HepG2 (cell line): ENCODE measurements around the gene DNAI4. TPM values are rescaled to one million over a fixed set of nuclear protein-coding genes. Genes with fewer than 3 reads are reported as not detected.

Source experiments
- ATF7-NPFF ChIP-seq: sonication (generic); formaldehyde crosslinking; IDR thresholded peaks from 2 replicates; pipeline ENCODE4 v1.8.1; 2023; ENCODE audit warnings: mild to moderate bottlenecking, low read depth, missing genetic modification reagents, moderate library complexity
- CCDC6 ChIP-seq: sonication (generic); formaldehyde crosslinking; IDR thresholded peaks from 2 replicates; pipeline ENCODE4 v1.8.1; 2022; ENCODE audit warnings: mild to moderate bottlenecking, missing genetic modification reagents, moderate library complexity
- FOSL2 ChIP-seq: sonication (generic); formaldehyde crosslinking; IDR thresholded peaks from 2 replicates; pipeline ENCODE4 v1.4.0; 2020; ENCODE audit warnings: missing genetic modification reagents
- GATAD2A ChIP-seq: IDR thresholded peaks from 2 replicates; pipeline ENCODE4 v1.6.1; 2016
- JUN ChIP-seq: sonication (generic); formaldehyde crosslinking; IDR thresholded peaks from 2 replicates; pipeline ENCODE4 v1.4.0; 2020; ENCODE audit warnings: mild to moderate bottlenecking, missing genetic modification reagents
- KDM2A ChIP-seq: sonication (generic); formaldehyde crosslinking; IDR thresholded peaks from 2 replicates; pipeline ENCODE4 v1.4.0; 2020; ENCODE audit warnings: low read depth, missing genetic modification reagents, borderline replicate concordance
- KLF16 ChIP-seq, 2 experiments: sonication (generic) in 1 of 2; formaldehyde crosslinking in 1 of 2; IDR thresholded peaks; 2 replicates each; pipeline versions ENCODE4 v1.6.1 to v1.8.0; 2016 to 2023; ENCODE audit warnings: missing genetic modification reagents in 2 of 2, missing compliant biosample characterization in 1 of 2
- MTF2 ChIP-seq: sonication (generic); formaldehyde crosslinking; IDR thresholded peaks from 2 replicates; pipeline ENCODE4 v1.5.0; 2020; ENCODE audit warnings: missing genetic modification reagents, borderline replicate concordance
- PCBP1 ChIP-seq: fragments of 200-400 bp; formaldehyde crosslinking; IDR thresholded peaks from 2 replicates; pipeline ENCODE4 v1.6.1; 2017; ENCODE audit warnings: mild to moderate bottlenecking, low read depth, low read length, borderline replicate concordance
- PRDM10 ChIP-seq: sonication (generic); formaldehyde crosslinking; IDR thresholded peaks from 2 replicates; pipeline ENCODE4 v1.4.0; 2020; ENCODE audit warnings: low read depth, missing genetic modification reagents
- SMAD9 ChIP-seq: sonication (generic); formaldehyde crosslinking; IDR thresholded peaks from 2 replicates; pipeline ENCODE4 v1.5.1; 2020; ENCODE audit warnings: mild to moderate bottlenecking, missing genetic modification reagents
- TAF1 ChIP-seq: sonication (generic); formaldehyde crosslinking; IDR thresholded peaks from 2 replicates; pipeline ENCODE4 v1.4.0; 2020; ENCODE audit warnings: missing genetic modification reagents
- TBX2 ChIP-seq: sonication (generic); formaldehyde crosslinking; IDR thresholded peaks from 2 replicates; pipeline ENCODE4 v1.5.0; 2020; ENCODE audit warnings: missing genetic modification reagents, mild to moderate bottlenecking, borderline replicate concordance
- TP53 ChIP-seq: sonication (generic); formaldehyde crosslinking; conservative IDR thresholded peaks from 2 replicates; pipeline ENCODE4 v1.4.0; 2020; ENCODE audit warnings: missing genetic modification reagents
- U2AF1 ChIP-seq: fragments of 200-400 bp; formaldehyde crosslinking; optimal IDR thresholded peaks from 2 replicates; pipeline ENCODE3; 2017; ENCODE audit warnings: mild to moderate bottlenecking, low read depth, low read length
- ZBTB7A ChIP-seq: sonication (generic); formaldehyde crosslinking; IDR thresholded peaks from 2 replicates; pipeline ENCODE4 v1.8.0; 2022; ENCODE audit warnings: mild to moderate bottlenecking, missing genetic modification reagents
- ZC3H13 ChIP-seq: sonication (generic); formaldehyde crosslinking; IDR thresholded peaks from 2 replicates; pipeline ENCODE4 v1.8.1; 2023; ENCODE audit warnings: mild to moderate bottlenecking, missing genetic modification reagents, moderate library complexity
- ZNF101 ChIP-seq: sonication (generic); formaldehyde crosslinking; IDR thresholded peaks from 2 replicates; pipeline ENCODE4 v1.4.0; 2020; ENCODE audit warnings: mild to moderate bottlenecking, low read depth, missing genetic modification reagents, borderline replicate concordance
- ZNF224 ChIP-seq: sonication (generic); formaldehyde crosslinking; IDR thresholded peaks from 2 replicates; pipeline ENCODE4 v1.5.0; 2020; ENCODE audit warnings: mild to moderate bottlenecking, missing genetic modification reagents
- ZNF558 ChIP-seq: sonication (generic); formaldehyde crosslinking; IDR thresholded peaks from 2 replicates; pipeline ENCODE4 v1.9.0; 2022; ENCODE audit warnings: mild to moderate bottlenecking, missing genetic modification reagents, borderline replicate concordance
- ZNF660 ChIP-seq: sonication (generic); formaldehyde crosslinking; IDR thresholded peaks from 2 replicates; pipeline ENCODE4 v1.5.1; 2020; ENCODE audit warnings: mild to moderate bottlenecking, low read depth, missing genetic modification reagents, borderline replicate concordance
- ZNF883 ChIP-seq: sonication (generic); formaldehyde crosslinking; IDR thresholded peaks from 2 replicates; pipeline ENCODE4 v1.5.1; 2020; ENCODE audit warnings: mild to moderate bottlenecking, missing genetic modification reagents; ENCODE audit errors: not compliant biosample characterization
- polyA plus RNA-seq, 8 experiments: library from polyadenylated mRNA; depleted of rRNA in 3 of 8; stranded (reverse) in 7 of 8; unstranded in 1 of 8; fragments of >200 nt; fragmentation: Illumina TruSeq in 4 of 8; extraction: Trizol in 4 of 8; gene quantifications; 2 replicates each; pipeline versions ENCODE4 v1.2.1 to v1.2.3, GENCODE V29; 2011 to 2016; ENCODE audit warnings: low read depth in 4 of 8, missing spikeins in 1 of 8, mixed read lengths in 1 of 8; ENCODE audit not compliant: insufficient read depth in 1 of 8
- total RNA-seq, 5 experiments: library from RNA; depleted of rRNA; stranded (reverse); fragments of >200 nt; fragmentation: Illumina TruSeq; extraction: Trizol; gene quantifications; 2 replicates each; pipeline ENCODE4 v1.2.3, GENCODE V29; 2016; ENCODE audit warnings: low read depth in 1 of 5
- TF ChIP-seq, protein P1 (sequence below): sonication (generic); formaldehyde crosslinking; IDR thresholded peaks from 2 replicates; pipeline ENCODE4 v1.9.0; 2021; ENCODE audit warnings: missing genetic modification reagents, borderline replicate concordance
- TF ChIP-seq, protein P2 (sequence below): sonication (generic); formaldehyde crosslinking; IDR thresholded peaks from 2 replicates; pipeline ENCODE4 v1.5.0; 2020; ENCODE audit warnings: missing genetic modification reagents

DNAI4 gene
- total and polyA plus RNA-seq, 2 of the 13 experiments (the other 11 are each of a cell fraction or from before 2014, with no cell fraction given), result 0.04 to 0.08 TPM

- TF ChIP-seq ZNF224, result 0 out of 2 replicates have a peak, but pooled peaks have one; percentile 61
- peak; percentile 53; the same call in 1 of the 2 replicates for TF ChIP-seq PRDM10 (CRISPR knock-in tag)
- TF ChIP-seq SMAD9, result no peak
- no peak for TF ChIP-seq FOSL2 (CRISPR knock-in tag)
- no peak; the same call in 1 of the 2 replicates for TF ChIP-seq MTF2 (CRISPR knock-in tag)
- TF ChIP-seq ZBTB7A (CRISPR knock-in tag), result no peak
- peak; percentile 75; the same call in 1 of the 2 replicates for TF ChIP-seq ATF7-NPFF (CRISPR knock-in tag)
- TF ChIP-seq ZNF660 (CRISPR knock-in tag), result no peak
- peak; percentile 42; the same call in 1 of the 2 replicates for TF ChIP-seq ZC3H13 (CRISPR knock-in tag)
- TF ChIP-seq TBX2, result peak; percentile 55; the same call in 1 of the 2 replicates
- TF ChIP-seq JUN (CRISPR knock-in tag), result no peak
- TF ChIP-seq KLF16 (CRISPR knock-in tag; IDR thresholded peaks at IDR 0.05), result peak in 1 of 2 experiments; percentile 73; a peak in 2 of 4 replicates
- peak; percentile 92 for TF ChIP-seq U2AF1
- TF ChIP-seq ZNF558 (CRISPR knock-in tag), result peak; percentile 81; the same call in 1 of the 2 replicates
- peak; percentile 45; the same call in 1 of the 2 replicates for TF ChIP-seq GATAD2A (CRISPR knock-in tag)
- no peak for TF ChIP-seq ZNF101 (CRISPR knock-in tag)
- TF ChIP-seq, protein P1, sequence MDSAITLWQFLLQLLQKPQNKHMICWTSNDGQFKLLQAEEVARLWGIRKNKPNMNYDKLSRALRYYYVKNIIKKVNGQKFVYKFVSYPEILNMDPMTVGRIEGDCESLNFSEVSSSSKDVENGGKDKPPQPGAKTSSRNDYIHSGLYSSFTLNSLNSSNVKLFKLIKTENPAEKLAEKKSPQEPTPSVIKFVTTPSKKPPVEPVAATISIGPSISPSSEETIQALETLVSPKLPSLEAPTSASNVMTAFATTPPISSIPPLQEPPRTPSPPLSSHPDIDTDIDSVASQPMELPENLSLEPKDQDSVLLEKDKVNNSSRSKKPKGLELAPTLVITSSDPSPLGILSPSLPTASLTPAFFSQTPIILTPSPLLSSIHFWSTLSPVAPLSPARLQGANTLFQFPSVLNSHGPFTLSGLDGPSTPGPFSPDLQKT, result no peak
- TF ChIP-seq TAF1 (CRISPR knock-in tag), result peak; percentile 85
- peak; percentile 62 for TF ChIP-seq KDM2A (CRISPR knock-in tag)
- 0 out of 2 replicates have a peak, but pooled peaks have one; percentile 66 for TF ChIP-seq PCBP1
- no peak; the same call in 1 of the 2 replicates for TF ChIP-seq CCDC6 (CRISPR knock-in tag)
- TF ChIP-seq TP53 (CRISPR knock-in tag), result no peak
- no peak for TF ChIP-seq ZNF883 (CRISPR knock-in tag)
- TF ChIP-seq, protein P2, sequence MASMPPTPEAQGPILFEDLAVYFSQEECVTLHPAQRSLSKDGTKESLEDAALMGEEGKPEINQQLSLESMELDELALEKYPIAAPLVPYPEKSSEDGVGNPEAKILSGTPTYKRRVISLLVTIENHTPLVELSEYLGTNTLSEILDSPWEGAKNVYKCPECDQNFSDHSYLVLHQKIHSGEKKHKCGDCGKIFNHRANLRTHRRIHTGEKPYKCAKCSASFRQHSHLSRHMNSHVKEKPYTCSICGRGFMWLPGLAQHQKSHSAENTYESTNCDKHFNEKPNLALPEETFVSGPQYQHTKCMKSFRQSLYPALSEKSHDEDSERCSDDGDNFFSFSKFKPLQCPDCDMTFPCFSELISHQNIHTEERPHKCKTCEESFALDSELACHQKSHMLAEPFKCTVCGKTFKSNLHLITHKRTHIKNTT (CRISPR knock-in tag), result no peak
Measured at GRCh38 chr1:66924756-66925557, at the start of gene DNAI4, which contains the start of gene MIER1 (continued).
